Endothelial cell of umbilical vein (primary cell): Measurements from ENCODE around the gene UPB1. TPM values are rescaled to one million over a fixed set of nuclear protein-coding genes. Genes with fewer than 3 reads are reported as not detected.

Source experiments
- BruUV-seq: library from RNA; stranded (reverse); fragments of 400-500 nt; replicated peaks from 2 replicates; lab custom pipeline; 2021; lab: Mats Ljungman, UMichigan
- CTCF ChIA-PET: fragments of 300-600, 350-600 bp; sonication (Branson Sonifier 250); formaldehyde crosslinking; loops from one replicate; lab custom pipeline; 2021; ENCODE audit warnings: antibody characterized with exemption, inconsistent platforms; lab: Charles Lee
- POLR2A ChIA-PET: fragments of 300-600, 350-600 bp; sonication (Branson Sonifier 250); formaldehyde crosslinking; loops from one replicate; lab custom pipeline; 2021; ENCODE audit warnings: antibody characterized with exemption, inconsistent platforms; lab: Charles Lee
- DNase-seq: peaks from one replicate; pipeline ENCODE4 v3.0.0-alpha.2; 2011; ENCODE audit warnings: low read depth, low spot score
- FAIRE-seq: peaks from 2 replicates; lab custom pipeline; 2011; peaks lifted over from hg19 to GRCh38; lab: Jason Lieb, UNC
- H2AFZ ChIP-seq: 2 replicates; pipeline ENCODE4 v1.6.0; 2012; ENCODE audit warnings: low read depth, low read length, control low read depth, inconsistent platforms
- H3K27ac ChIP-seq: 2 replicates; pipeline ENCODE4 v1.5.1; 2011; ENCODE audit warnings: low read depth, mild to moderate bottlenecking, control low read depth, low read length, moderate library complexity; ENCODE audit not compliant: insufficient read depth
- H3K27me3 ChIP-seq, 2 experiments: 2 replicates each; pipeline versions ENCODE4 v1.6.0 to v1.6.1; 2011; ENCODE audit warnings: low read length in 2 of 2, mixed read lengths in 1 of 2; ENCODE audit not compliant: control insufficient read depth in 2 of 2, insufficient read depth in 2 of 2
- H3K36me3 ChIP-seq, 2 experiments: 2 replicates in 1 of 2; 3 replicates in 1 of 2; pipeline ENCODE4 v1.5.1; 2011; ENCODE audit warnings: low read length in 2 of 2, mild to moderate bottlenecking in 1 of 2, moderate library complexity in 1 of 2; ENCODE audit not compliant: control insufficient read depth in 2 of 2, insufficient read depth in 2 of 2; ENCODE audit errors: extremely low read depth in 1 of 2
- H3K4me1 ChIP-seq: 3 replicates; pipeline ENCODE4 v1.5.1; 2011; ENCODE audit warnings: mild to moderate bottlenecking, low read length; ENCODE audit not compliant: control insufficient read depth, insufficient read depth; ENCODE audit errors: extremely low read depth
- H3K4me2 ChIP-seq: 2 replicates; pipeline ENCODE4 v1.6.1; 2011; ENCODE audit warnings: low read length, control low read depth, mixed read lengths; ENCODE audit not compliant: insufficient read depth
- H3K4me3 ChIP-seq, 3 experiments: fragments of 200-600 bp in 1 of 3; sonication (generic), shearing (Covaris generic) in 1 of 3; replicated peaks in 1 of 3; 2 replicates each; pipeline ENCODE4 v1.5.1; 2011 to 2016; ENCODE audit warnings: control low read depth in 3 of 3, low read length in 3 of 3, mild to moderate bottlenecking in 2 of 3, inconsistent platforms in 1 of 3, low read depth in 1 of 3, moderate library complexity in 1 of 3; ENCODE audit not compliant: insufficient read depth in 1 of 3
- H3K79me2 ChIP-seq: 2 replicates; pipeline ENCODE4 v1.6.0; 2012; ENCODE audit warnings: low read length, inconsistent platforms; ENCODE audit not compliant: control insufficient read depth, insufficient read depth
- H3K9ac ChIP-seq: replicated peaks from 2 replicates; pipeline ENCODE3; 2011; ENCODE audit warnings: low read length, control low read depth; ENCODE audit not compliant: insufficient read depth; ENCODE audit errors: extremely low read depth
- H3K9me1 ChIP-seq: replicated peaks from 3 replicates; pipeline ENCODE4 v1.6.0; 2011; ENCODE audit warnings: mild to moderate bottlenecking, low read length; ENCODE audit not compliant: control insufficient read depth, insufficient read depth; ENCODE audit errors: extremely low read depth
- H3K9me3 ChIP-seq: replicated peaks from 2 replicates; pipeline ENCODE4 v1.5.1; 2012; ENCODE audit warnings: low read length, inconsistent platforms; ENCODE audit not compliant: control insufficient read depth, insufficient read depth
- H4K20me1 ChIP-seq: replicated peaks from 2 replicates; pipeline ENCODE3; 2011; ENCODE audit warnings: mild to moderate bottlenecking, low read length; ENCODE audit not compliant: control insufficient read depth, insufficient read depth; ENCODE audit errors: extremely low read depth
- CTCF ChIP-seq, 2 donors: IDR thresholded peaks; 1 replicate in 1 of 2; 2 replicates in 1 of 2; pipeline ENCODE4 v1.5.1; 2011; ENCODE audit warnings: low read length in 2 of 2, mild to moderate bottlenecking in 2 of 2, moderate library complexity in 2 of 2, control low read depth in 1 of 2, inconsistent platforms in 1 of 2, low read depth in 1 of 2; ENCODE audit not compliant: insufficient read depth in 1 of 2; ENCODE audit errors: extremely low read depth in 1 of 2
- EZH2 ChIP-seq: IDR thresholded peaks from 2 replicates; pipeline ENCODE4 v1.6.1; 2012; ENCODE audit warnings: borderline replicate concordance, low read depth, mild to moderate bottlenecking, moderate library complexity, low read length, inconsistent platforms; ENCODE audit not compliant: severe bottlenecking
- FOS ChIP-seq: IDR thresholded peaks from 2 replicates; pipeline ENCODE4 v1.6.1; 2011; ENCODE audit warnings: mild to moderate bottlenecking, low read length, moderate library complexity, borderline replicate concordance; ENCODE audit not compliant: insufficient read depth
- GATA2 ChIP-seq: IDR thresholded peaks from 2 replicates; pipeline ENCODE4 v1.7.0; 2011; ENCODE audit warnings: low read depth, mild to moderate bottlenecking, moderate library complexity, mixed read lengths, low read length; ENCODE audit not compliant: insufficient read length, insufficient read depth
- JUN ChIP-seq: IDR thresholded peaks from 2 replicates; pipeline ENCODE4 v1.6.1; 2011; ENCODE audit warnings: borderline replicate concordance, low read depth; ENCODE audit not compliant: insufficient read length, insufficient read depth
- MYC ChIP-seq: IDR thresholded peaks from one replicate; pipeline ENCODE4 v1.6.1; 2011; ENCODE audit warnings: mild to moderate bottlenecking, low read depth, low read length
- POLR2A ChIP-seq: IDR thresholded peaks from 2 replicates; pipeline ENCODE4 v1.6.1; 2012; ENCODE audit warnings: low read depth, mild to moderate bottlenecking, control low read depth, low read length
- POLR2AphosphoS5 ChIP-seq: IDR thresholded peaks from 2 replicates; pipeline ENCODE4 v1.6.1; 2012; ENCODE audit warnings: low read depth, mild to moderate bottlenecking, control low read depth, low read length, moderate library complexity; ENCODE audit not compliant: insufficient read depth
- dilution Hi-C: fragments of 300-500 bp; cut with MboI; formaldehyde crosslinking; loops from one replicate; pipeline ENCODE4 v1.15.0; 2019; ENCODE audit warnings: low sequenced_read_pairs; ENCODE audit not compliant: extremely low pct_ligation_motif_present
- intact Hi-C: fragments of 100-400 bp; cut with micrococcal nuclease; formaldehyde crosslinking; loops from one replicate; pipeline ENCODE4 v1.10.0; 2022
- polyA plus RNA-seq, 4 experiments: library from polyadenylated mRNA; depleted of rRNA in 3 of 4; stranded (reverse) in 3 of 4; unstranded in 1 of 4; fragments of >200 nt; gene quantifications; 2 replicates each; pipeline versions ENCODE4 v1.2.1 to v1.2.3, GENCODE V29; 2011 to 2012; ENCODE audit warnings: missing spikeins in 1 of 4
- total RNA-seq: library from RNA; stranded (reverse); gene quantifications from 2 replicates; pipeline ENCODE4 v1.2.3, GENCODE V29; 2021
- TF ChIP-seq, protein P1 (sequence below): IDR thresholded peaks from 2 replicates; pipeline ENCODE4 v1.6.1; 2011; ENCODE audit not compliant: insufficient read depth, insufficient read length

UPB1 gene
- total and polyA plus RNA-seq, 2 donors (not counting 3 experiments of a cell fraction or from before 2014, with no cell fraction given), result 0.30 to 0.80 TPM

GRCh38 chr22:24519496-24519895, 24.4 kb downstream of the UPB1 start:
- intact Hi-C loops (no loop called here), dilution Hi-C loops (no loop called here)
- H3K4me2 ChIP-seq, result no peak overlapping the region
- FAIRE-seq (no peak), DNase-seq (no peak)
- no peak overlapping the region for H3K27ac ChIP-seq
- ChIA-PET CTCF (interaction anchor here (1.1 to 1.8 kb wide), 3 partner anchors 11 to 96 kb away, joined by 3 to 8 read pairs (median 6); no protein-coding TSS in a partner anchor), POLR2A (no interaction called here)
- peaks cover 1 to 2% of the 10 kb centered on the region in 2 experiments for H3K27me3 ChIP-seq
- no peak overlapping the region for H3K4me3 ChIP-seq
- H4K20me1 ChIP-seq, result no peaks in the 10 kb centered on the region
- H3K9me3 ChIP-seq, result no peaks in the 10 kb centered on the region
- H3K79me2 ChIP-seq, result no peaks in the 10 kb centered on the region
- H3K9ac ChIP-seq, result no peak overlapping the region
- H2AFZ ChIP-seq, result no peak overlapping the region
- peaks cover 9% of the 10 kb centered on the region for H3K4me1 ChIP-seq
- no peak for TF ChIP-seq CTCF (IDR thresholded peaks at IDR 0.05; ENCODE audit: extremely low read depth in 1 of 2, insufficient read depth in 1 of 2, low read depth in 1 of 2, low read length in 2 of 2)
- no peak for TF ChIP-seq POLR2A
- TF ChIP-seq, protein P1, sequence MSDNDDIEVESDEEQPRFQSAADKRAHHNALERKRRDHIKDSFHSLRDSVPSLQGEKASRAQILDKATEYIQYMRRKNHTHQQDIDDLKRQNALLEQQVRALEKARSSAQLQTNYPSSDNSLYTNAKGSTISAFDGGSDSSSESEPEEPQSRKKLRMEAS, result no peak
- TF ChIP-seq JUN, result no peak
- no peak for TF ChIP-seq POLR2AphosphoS5
- no peak for TF ChIP-seq GATA2
- TF ChIP-seq FOS, result no peak
- TF ChIP-seq MYC, result no peak
- no peak for TF ChIP-seq EZH2
- H3K36me3 ChIP-seq, result no peaks in the 10 kb centered on the region
- no peaks in the 10 kb centered on the region for H3K9me1 ChIP-seq
- no TSS peak for BruUV-seq
